ENCODE results near the gene IFT81. TPM values are rescaled to one million over a fixed set of nuclear protein-coding genes. Genes with fewer than 3 reads are reported as not detected.

Gene IFT81
- total and polyA plus RNA-seq, 2 of the 13 experiments (the other 11 are each of a cell fraction or from before 2014, with no cell fraction given) = 4.2 to 13.0 TPM

GRCh38 chr12:110159671-110160245 is 35.6 kb downstream of the IFT81 start:
- no TSS peak for BruUV-seq (replicated peaks)
- CTCF ChIA-PET (ENCODE audit: low intra/inter-chr PET ratio, low total read pairs) = no interaction called here
- Histone ChIP-seq H2AFZ (ENCODE audit: low read length) (no peak overlapping the region), H3K9ac (ENCODE audit: insufficient read depth, low read depth, low read length) (no peak overlapping the region), H3K27me3 (ENCODE audit: control insufficient read depth in 1 of 2, insufficient read depth in 2 of 2, low read length in 2 of 2) (no peaks in the 10 kb centered on the region), H3K79me2 (ENCODE audit: insufficient read depth, low read length) (no peaks in the 10 kb centered on the region), H3K9me3 (ENCODE audit: low read length) (peaks cover 9% of the 10 kb centered on the region; the same call in 1 of the 2 replicates), H4K20me1 (ENCODE audit: insufficient read depth, low read length) (no peaks in the 10 kb centered on the region), H3K4me1 (ENCODE audit: insufficient read depth, low read length) (no peaks in the 10 kb centered on the region), H3K4me2 (ENCODE audit: low read depth, low read length) (no peak overlapping the region), H3K27ac (ENCODE audit: extremely low read length, insufficient read depth, low read length) (no peak overlapping the region), H3K4me3 (replicated peaks in 1 of 3; ENCODE audit: insufficient read depth in 1 of 3, low read depth in 2 of 3, low read length in 3 of 3) (no peak overlapping the region), H3K36me3 (replicated peaks in 1 of 2; ENCODE audit: control insufficient read depth in 1 of 2, insufficient read depth in 2 of 2, low read length in 2 of 2) (peaks cover 7 to 13% of the 10 kb centered on the region in 2 experiments; a peak in 4 of 5 replicates)
- no peak for DNase-seq (ENCODE audit: low spot score)
- no peak for ATAC-seq
- TF ChIP-seq NFYC (CRISPR knock-in tag; IDR thresholded peaks at IDR 0.05) (no peak), ZNF292 (CRISPR knock-in tag; IDR thresholded peaks at IDR 0.05; ENCODE audit: borderline replicate concordance, low read depth) (no peak), MNT (IDR thresholded peaks at IDR 0.05) (no peak), ZNF572 (CRISPR knock-in tag; IDR thresholded peaks at IDR 0.05) (no peak)
- FAIRE-seq = no peak
- intact Hi-C loops (cut with micrococcal nuclease; ENCODE audit: unreplicated experiment) (no loop called here), in situ Hi-C loops (cut with HindIII; ENCODE audit: extremely low pct_ligation_motif_present, low pct_unique_long_range_greater_than_20kb) (no loop called here)
- POLR2A ChIA-PET = no interaction called here
- 94% methylated on average over 4 of the region's 4 CpGs for WGBS (ENCODE audit: low lambda C conversion rate)

GRCh38 chr12:110165540-110166159 is 41.5 kb downstream of the IFT81 start:
- Histone ChIP-seq H3K36me3 (replicated peaks in 1 of 2; ENCODE audit: control insufficient read depth in 1 of 2, insufficient read depth in 2 of 2, low read length in 2 of 2) (peaks cover 0 to 4% of the 10 kb centered on the region in 2 experiments; a peak in 2 of 5 replicates), H4K20me1 (ENCODE audit: insufficient read depth, low read length) (no peaks in the 10 kb centered on the region), H2AFZ (ENCODE audit: low read length) (no peak overlapping the region), H3K27me3 (ENCODE audit: control insufficient read depth in 1 of 2, insufficient read depth in 2 of 2, low read length in 2 of 2) (no peaks in the 10 kb centered on the region), H3K79me2 (ENCODE audit: insufficient read depth, low read length) (no peaks in the 10 kb centered on the region), H3K4me3 (replicated peaks in 1 of 3; ENCODE audit: insufficient read depth in 1 of 3, low read depth in 2 of 3, low read length in 3 of 3) (no peak overlapping the region), H3K27ac (ENCODE audit: extremely low read length, insufficient read depth, low read length) (no peak overlapping the region), H3K9ac (ENCODE audit: insufficient read depth, low read depth, low read length) (no peak overlapping the region), H3K9me3 (ENCODE audit: low read length) (no peaks in the 10 kb centered on the region), H3K4me1 (ENCODE audit: insufficient read depth, low read length) (no peaks in the 10 kb centered on the region), H3K4me2 (ENCODE audit: low read depth, low read length) (no peak overlapping the region)
- intact Hi-C loops (cut with micrococcal nuclease; ENCODE audit: unreplicated experiment) = no loop called here
- FAIRE-seq (no peak), DNase-seq (ENCODE audit: low spot score) (peak; percentile 1), ATAC-seq (no peak)
- TF ChIP-seq PRDM15 (CRISPR knock-in tag; IDR thresholded peaks at IDR 0.05) (peak; percentile 59; the same call in 1 of the 2 replicates), ZSCAN5A (CRISPR knock-in tag; IDR thresholded peaks at IDR 0.05; ENCODE audit: borderline replicate concordance) (no peak)
- in situ Hi-C loops (cut with HindIII; ENCODE audit: extremely low pct_ligation_motif_present, low pct_unique_long_range_greater_than_20kb) = no loop called here
- CTCF ChIA-PET (ENCODE audit: low intra/inter-chr PET ratio, low total read pairs) = no interaction called here
- POLR2A ChIA-PET = no interaction called here
- 83% methylated on average over 4 of the region's 4 CpGs for WGBS (ENCODE audit: low lambda C conversion rate)
- no TSS peak for BruUV-seq (replicated peaks)

Data from HepG2 (cell line).